GM12878 (cell line): Measurements from ENCODE around the gene SMAD5. TPM values are rescaled to one million over a fixed set of nuclear protein-coding genes. Genes with fewer than 3 reads are reported as not detected.
A peak's percentile ranks its signal among the peaks of the same experiment; 100 is the strongest.

Source experiments
- CBX5 ChIP-seq: sonication (generic); IDR thresholded peaks from 2 replicates; pipeline ENCODE4 v1.6.1; 2016; ENCODE audit warnings: low read depth, moderate library complexity, mild to moderate bottlenecking, inconsistent platforms
- CREB1 ChIP-seq: IDR thresholded peaks from 2 replicates; pipeline ENCODE4 v1.6.1; 2012; ENCODE audit warnings: low read depth, mild to moderate bottlenecking, inconsistent platforms
- DPF2 ChIP-seq: fragments of 450-650 bp; IDR thresholded peaks from 2 replicates; pipeline ENCODE4 v1.6.1; 2017; ENCODE audit warnings: mild to moderate bottlenecking
- E2F4 ChIP-seq: IDR thresholded peaks from 2 replicates; pipeline ENCODE4 v1.6.1; 2012; ENCODE audit warnings: low read depth, low read length, improper control_type of control experiment
- EGR1 ChIP-seq, 2 experiments: IDR thresholded peaks; 1 replicate in 1 of 2; 2 replicates in 1 of 2; pipeline ENCODE4 v1.6.1; 2011 to 2012; ENCODE audit warnings: low read depth in 2 of 2, low read length in 2 of 2, borderline replicate concordance in 1 of 2, mild to moderate bottlenecking in 1 of 2, moderate library complexity in 1 of 2
- MAX ChIP-seq: IDR thresholded peaks from 2 replicates; pipeline ENCODE4 v1.6.1; 2012; ENCODE audit warnings: low read depth, low read length, improper control_type of control experiment
- MYB ChIP-seq: fragments of 150-350 bp; IDR thresholded peaks from 2 replicates; pipeline ENCODE4 v1.6.1; 2014; ENCODE audit warnings: mild to moderate bottlenecking, low read depth, low read length, borderline replicate concordance
- MYC ChIP-seq: IDR thresholded peaks from 2 replicates; pipeline ENCODE4 v1.6.1; 2011; ENCODE audit warnings: mild to moderate bottlenecking, low read length, moderate library complexity, inconsistent platforms; ENCODE audit not compliant: insufficient read depth, insufficient replicate concordance, insufficient read length, severe bottlenecking
- PKNOX1 ChIP-seq: fragments of 450-650 bp; IDR thresholded peaks from 2 replicates; pipeline ENCODE4 v1.6.1; 2016; ENCODE audit warnings: mild to moderate bottlenecking
- PML ChIP-seq: IDR thresholded peaks from 2 replicates; pipeline ENCODE4 v1.6.1; 2012; ENCODE audit warnings: low read length, inconsistent platforms
- POLR2A ChIP-seq: IDR thresholded peaks from 2 replicates; pipeline ENCODE4 v1.6.1; 2011; ENCODE audit warnings: low read depth, mild to moderate bottlenecking, low read length
- POLR2AphosphoS2 ChIP-seq: IDR thresholded peaks from 2 replicates; pipeline ENCODE4 v1.6.1; 2011; ENCODE audit warnings: low read depth, mild to moderate bottlenecking, low read length, improper control_type of control experiment, moderate library complexity
- RBBP5 ChIP-seq: fragments of 200-600 bp; sonication (generic); conservative IDR thresholded peaks from 2 replicates; pipeline ENCODE4 v1.6.1; 2016
- RCOR1 ChIP-seq: conservative IDR thresholded peaks from 2 replicates; pipeline ENCODE4 v1.6.1; 2012; ENCODE audit warnings: low read depth, low read length, improper control_type of control experiment
- RUNX3 ChIP-seq: IDR thresholded peaks from 2 replicates; pipeline ENCODE4 v1.6.1; 2012; ENCODE audit warnings: low read length, inconsistent platforms
- SP1 ChIP-seq: IDR thresholded peaks from one replicate; pipeline ENCODE4 v1.6.1; 2011; ENCODE audit warnings: low read depth, low read length
- SREBF1 ChIP-seq: IDR thresholded peaks from 2 replicates; pipeline ENCODE4 v1.6.1; 2012; ENCODE audit warnings: mild to moderate bottlenecking, low read length
- STAT1 ChIP-seq: fragments of 450-650 bp; conservative IDR thresholded peaks from 2 replicates; pipeline ENCODE4 v1.6.1; 2014; ENCODE audit warnings: antibody characterized with exemption, mild to moderate bottlenecking
- YY1 ChIP-seq: IDR thresholded peaks from 2 replicates; pipeline ENCODE4 v1.6.1; 2011; ENCODE audit warnings: low read depth, mild to moderate bottlenecking, low read length
- ZBTB40 ChIP-seq: fragments of 450-650 bp; IDR thresholded peaks from 2 replicates; pipeline ENCODE4 v1.6.1; 2016; ENCODE audit warnings: mild to moderate bottlenecking, moderate library complexity, borderline replicate concordance
- ZNF24 ChIP-seq: fragments of 450-650 bp; IDR thresholded peaks from 2 replicates; pipeline ENCODE4 v1.6.1; 2017; ENCODE audit warnings: antibody characterized with exemption, mild to moderate bottlenecking
- polyA plus RNA-seq, 11 experiments: library from polyadenylated mRNA; depleted of rRNA in 4 of 11; unstranded in 6 of 11; stranded (reverse) in 5 of 11; fragments of >200 nt; fragmentation: Nextera tagmentation in 4 of 11; fragmentation: Illumina TruSeq in 1 of 11; extraction: Ambion mirVana in 4 of 11; extraction: Trizol in 1 of 11; gene quantifications; 1 replicate in 1 of 11; 2 replicates in 10 of 11; pipeline versions ENCODE4 v1.2.1 to v1.2.3, GENCODE V29; 2011 to 2016; ENCODE audit warnings: inconsistent platforms in 2 of 11, missing spikeins in 2 of 11, low read depth in 1 of 11
- total RNA-seq, 4 experiments: library from RNA; depleted of rRNA in 3 of 4; stranded (reverse); fragments of >200 nt in 3 of 4; fragmentation: Illumina TruSeq in 1 of 4; extraction: Trizol in 1 of 4; gene quantifications; 2 replicates each; pipeline versions ENCODE4 v1.2.1 to v1.2.3, GENCODE V29; 2013 to 2021

SMAD5 gene
- total and polyA plus RNA-seq, 10 of the 15 experiments (the other 5 are each of a cell fraction or from before 2014, with no cell fraction given), result 3.6 to 40.6 (median 11.7) TPM

GRCh38 chr5:136132557-136133221 lies at the start of gene SMAD5 (continued):
- TF ChIP-seq POLR2AphosphoS2 (peak; percentile 44; the same call in 1 of the 2 replicates), STAT1 (0 out of 2 replicates have a peak, but pooled peaks have one; percentile 59), MYC (no peak), PML (peak; percentile 57; the same call in 1 of the 2 replicates), YY1 (peak; percentile 57; the same call in 1 of the 2 replicates), DPF2 (peak; percentile 88), CREB1 (peak; percentile 74), EGR1 (IDR thresholded peaks at IDR 0.05; ENCODE audit: borderline replicate concordance in 1 of 2, low read depth in 2 of 2, low read length in 2 of 2) (peak in 1 of 2 experiments; percentile 54; a peak in 2 of 3 replicates), MYB (0 out of 2 replicates have a peak, but pooled peaks have one; percentile 30), ZBTB40 (peak; percentile 99), POLR2A (peak; percentile 88), RBBP5 (peak; percentile 45; the same call in 1 of the 2 replicates), MAX (peak; percentile 79; the same call in 1 of the 2 replicates), PKNOX1 (0 out of 2 replicates have a peak, but pooled peaks have one; percentile 46), CBX5 (no peak), ZNF24 (0 out of 2 replicates have a peak, but pooled peaks have one; percentile 43), RUNX3 (peak; percentile 50), SP1 (peak; percentile 18), RCOR1 (peak; percentile 81; the same call in 1 of the 2 replicates), E2F4 (0 out of 2 replicates have a peak, but pooled peaks have one; percentile 45), SREBF1 (no peak)
